K562 (cell line): ENCODE results near the gene NAIF1. TPM values are rescaled to one million over a fixed set of nuclear protein-coding genes. Genes with fewer than 3 reads are reported as not detected.

Experiments
- ATAC-seq: fragments of 200-7000 bp; cut with Tn5 transposase; 3 replicates; pipeline ENCODE4 v1.9.1; 2020; ENCODE audit warnings: moderate library complexity
- BruUV-seq: library from RNA; stranded (reverse); fragments of 400-500 nt; replicated peaks from 2 replicates; lab custom pipeline; 2021; lab: Mats Ljungman, UMichigan
- CTCF ChIA-PET: fragments of 300-600 bp; formaldehyde crosslinking; extraction: SDS; loops from one replicate; lab custom pipeline; 2021; ENCODE audit warnings: low intra/inter-chr PET ratio; lab: Yijun Ruan, JAX
- POLR2A ChIA-PET: fragments of 300-600, 350-650 bp; sonication (Branson Sonifier 250); formaldehyde crosslinking; extraction: SDS; loops from one replicate; lab custom pipeline; 2021; ENCODE audit warnings: antibody characterized with exemption, inconsistent platforms; lab: Yijun Ruan, JAX
- DNase-seq, 4 experiments: peaks; one replicate each; pipeline versions ENCODE4 v3.0.0 to v3.0.0-alpha.2; 2011 to 2018; ENCODE audit warnings: low spot score in 3 of 4, mixed read lengths in 3 of 4; ENCODE audit errors: extremely low read depth in 1 of 4
- FAIRE-seq: peaks from 2 replicates; lab custom pipeline; 2011; peaks lifted over from hg19 to GRCh38; lab: Jason Lieb, UNC
- H2AFZ ChIP-seq: 2 replicates; pipeline ENCODE4 v1.6.0; 2011; ENCODE audit warnings: low read depth, low read length, control low read depth, inconsistent platforms
- H3K27ac ChIP-seq: fragments of 200-600 bp; 3 replicates; pipeline ENCODE4 v1.8.0; 2011; ENCODE audit warnings: low read depth, mild to moderate bottlenecking, control low read depth, inconsistent platforms, low read length, moderate library complexity, mixed read lengths; ENCODE audit errors: extremely low read depth
- H3K27me3 ChIP-seq, 2 experiments: fragments of 300-600 bp in 1 of 2; 2 replicates in 1 of 2; 3 replicates in 1 of 2; pipeline versions ENCODE4 v1.6.0 to v1.8.0; 2011; ENCODE audit warnings: inconsistent platforms in 2 of 2, low read length in 2 of 2, mild to moderate bottlenecking in 1 of 2, mixed read lengths in 1 of 2, moderate library complexity in 1 of 2; ENCODE audit not compliant: control insufficient read depth in 2 of 2, insufficient read depth in 2 of 2
- H3K36me3 ChIP-seq: fragments of 300-600 bp; 3 replicates; pipeline ENCODE4 v1.8.0; 2011; ENCODE audit warnings: mild to moderate bottlenecking, low read length, inconsistent platforms; ENCODE audit not compliant: control insufficient read depth, insufficient read depth
- H3K4me1 ChIP-seq, 2 experiments: fragments of 200-600 bp in 1 of 2; replicated peaks in 1 of 2; 2 replicates in 1 of 2; 3 replicates in 1 of 2; pipeline versions ENCODE4 v1.5.1 to v1.8.0; 2011; ENCODE audit warnings: inconsistent platforms in 2 of 2, low read length in 2 of 2, mild to moderate bottlenecking in 1 of 2, mixed read lengths in 1 of 2, moderate library complexity in 1 of 2; ENCODE audit not compliant: control insufficient read depth in 2 of 2, insufficient read depth in 2 of 2
- H3K4me2 ChIP-seq: 2 replicates; pipeline ENCODE4 v1.6.1; 2011; ENCODE audit warnings: low read length, control low read depth, inconsistent platforms, mixed read lengths; ENCODE audit not compliant: insufficient read depth
- H3K4me3 ChIP-seq: fragments of 200-600 bp; sonication (generic), shearing (Covaris generic); 2 replicates; pipeline ENCODE4 v1.5.1; 2016; ENCODE audit warnings: control low read depth, inconsistent platforms
- H3K79me2 ChIP-seq: fragments of 200-600 bp; 3 replicates; pipeline ENCODE4 v1.8.0; 2011; ENCODE audit warnings: low read length, inconsistent platforms; ENCODE audit not compliant: control insufficient read depth, insufficient read depth
- H3K9ac ChIP-seq, 2 experiments: 2 replicates each; pipeline versions ENCODE4 v1.6.0 to v1.6.1; 2011; ENCODE audit warnings: low read depth in 2 of 2, low read length in 2 of 2, control low read depth in 1 of 2, inconsistent platforms in 1 of 2, mild to moderate bottlenecking in 1 of 2, mixed read lengths in 1 of 2; ENCODE audit not compliant: insufficient read depth in 1 of 2
- H3K9me1 ChIP-seq: one replicate; pipeline ENCODE4 v1.6.0; 2011; ENCODE audit warnings: inconsistent platforms, mild to moderate bottlenecking, low read length, moderate library complexity; ENCODE audit not compliant: control insufficient read depth, insufficient read depth
- H3K9me3 ChIP-seq: replicated peaks from 2 replicates; pipeline ENCODE4 v1.5.1; 2011; ENCODE audit warnings: low read depth, low read length, inconsistent platforms; ENCODE audit not compliant: control insufficient read depth, insufficient read depth
- H4K20me1 ChIP-seq: replicated peaks from 2 replicates; pipeline ENCODE4 v1.6.1; 2011; ENCODE audit warnings: low read length, inconsistent platforms, mixed read lengths; ENCODE audit not compliant: control insufficient read depth, insufficient read depth
- DPF2 ChIP-seq: fragments of 450-650 bp; IDR thresholded peaks from 2 replicates; pipeline ENCODE4 v1.6.1; 2016
- FOSL1 ChIP-seq: fragments of 200-800 bp; sonication (Bioruptor generic); conservative IDR thresholded peaks from 2 replicates; pipeline ENCODE4 v1.6.1; 2016; ENCODE audit warnings: missing genetic modification characterization, missing compliant biosample characterization
- HNRNPH1 ChIP-seq: fragments of 200-400 bp; formaldehyde crosslinking; optimal IDR thresholded peaks from 2 replicates; pipeline ENCODE3; 2017; ENCODE audit warnings: low read depth, mild to moderate bottlenecking, low read length, moderate library complexity
- NR2F6 ChIP-seq: fragments of 450-650 bp; formaldehyde crosslinking; IDR thresholded peaks from 2 replicates; pipeline ENCODE4 v1.4.0; 2020; ENCODE audit warnings: mild to moderate bottlenecking
- PKNOX1 ChIP-seq: fragments of 450-650 bp; IDR thresholded peaks from 2 replicates; pipeline ENCODE4 v1.6.1; 2016
- SAFB2 ChIP-seq: fragments of 200-400 bp; formaldehyde crosslinking; IDR thresholded peaks from 2 replicates; pipeline ENCODE4 v1.6.1; 2018; ENCODE audit warnings: borderline replicate concordance, low read length, low read depth, moderate library complexity; ENCODE audit not compliant: severe bottlenecking
- TEAD1 ChIP-seq, 2 experiments: fragments of 450-650 bp in 1 of 2; sonication (generic) in 1 of 2; formaldehyde crosslinking; IDR thresholded peaks; 2 replicates each; pipeline versions ENCODE4 v1.4.0 to v1.8.0; 2020 to 2022; ENCODE audit warnings: mild to moderate bottlenecking in 2 of 2, missing genetic modification reagents in 1 of 2
- THRB ChIP-seq: fragments of 450-650 bp; formaldehyde crosslinking; conservative IDR thresholded peaks from 2 replicates; pipeline ENCODE4 v1.4.0; 2022; ENCODE audit warnings: mild to moderate bottlenecking, missing genetic modification characterization
- UBTF ChIP-seq, 2 experiments: IDR thresholded peaks; 2 replicates each; pipeline ENCODE4 v1.6.1; 2012; ENCODE audit warnings: improper control_type of control experiment in 2 of 2, low read depth in 2 of 2, low read length in 2 of 2, borderline replicate concordance in 1 of 2
- ZFX ChIP-seq: sonication (generic); formaldehyde crosslinking; IDR thresholded peaks from 2 replicates; pipeline ENCODE4 v1.8.0; 2022; ENCODE audit warnings: mild to moderate bottlenecking, missing genetic modification reagents, moderate library complexity
- ZNF384 ChIP-seq: IDR thresholded peaks from 2 replicates; pipeline ENCODE4 v1.6.1; 2012; ENCODE audit warnings: low read depth, low read length, improper control_type of control experiment
- ZNF699 ChIP-seq: fragments of 250-450 bp; sonication (Bioruptor Pico); IDR thresholded peaks from 2 replicates; pipeline ENCODE4 v1.8.0; 2021; ENCODE audit warnings: mild to moderate bottlenecking, moderate library complexity; ENCODE audit not compliant: insufficient replicate concordance
- ZNF740 ChIP-seq, 3 experiments: fragments of 200-800 bp in 1 of 3; sonication (Bioruptor generic) in 1 of 3; sonication (generic) in 1 of 3; formaldehyde crosslinking in 1 of 3; IDR thresholded peaks; 2 replicates each; pipeline versions ENCODE4 v1.6.1 to v1.8.0; 2016 to 2022; ENCODE audit warnings: mild to moderate bottlenecking in 2 of 3, missing compliant biosample characterization in 2 of 3, missing genetic modification characterization in 2 of 3, missing genetic modification reagents in 1 of 3
- ZNF764 ChIP-seq: fragments of 250-450 bp; sonication (Bioruptor Pico); IDR thresholded peaks from 2 replicates; pipeline ENCODE4 v1.4.0; 2020; ENCODE audit warnings: low read depth, mild to moderate bottlenecking, moderate library complexity
- WGBS: fragments of 100-300 bp; shearing (Covaris generic); methylation state at CpG from one replicate; pipeline ENCODE4 v1.1.6; 2016; ENCODE audit warnings: low coverage, mixed read lengths; ENCODE audit not compliant: insufficient coverage; ENCODE audit errors: missing lambda C conversion rate; 5-methylcytosine and 5-hydroxymethylcytosine counted together
- in situ Hi-C: fragments of 300-500 bp; cut with MboI; formaldehyde crosslinking; loops from 4 replicates; pipeline ENCODE4 v1.15.0; 2018; ENCODE audit warnings: inconsistent platforms, mixed read lengths
- intact Hi-C: fragments of 100-400 bp; cut with micrococcal nuclease; formaldehyde crosslinking; loops from 2 replicates; pipeline ENCODE4 v1.14.2; 2022
- polyA plus RNA-seq, 8 experiments: library from polyadenylated mRNA; depleted of rRNA in 4 of 8; stranded (reverse) in 5 of 8; unstranded in 3 of 8; fragments of >200 nt; fragmentation: Nextera tagmentation in 2 of 8; fragmentation: Illumina TruSeq in 1 of 8; extraction: Ambion mirVana in 2 of 8; extraction: Trizol in 1 of 8; gene quantifications; 2 replicates each; pipeline versions ENCODE4 v1.2.1 to v1.2.3, GENCODE V29; 2011 to 2014; ENCODE audit warnings: inconsistent platforms in 1 of 8, missing spikeins in 1 of 8
- total RNA-seq, 7 experiments: library from RNA; depleted of rRNA in 6 of 7; stranded (reverse); fragments of >200 nt in 6 of 7; fragmentation: Illumina TruSeq in 2 of 7; extraction: Trizol in 2 of 7; gene quantifications; 2 replicates each; pipeline versions ENCODE4 v1.2.1 to v1.2.3, GENCODE V29; 2011 to 2021; ENCODE audit warnings: low replicate concordance in 1 of 7

The NAIF1 gene
- total and polyA plus RNA-seq, 9 of the 15 experiments (the other 6 are each of a cell fraction or from before 2014, with no cell fraction given): 4.8 to 26.6 (median 17.2) TPM

GRCh38 chr9:128080206-128080605, 13.1 kb upstream of the NAIF1 start:
- peaks cover 58 to 62% of the 10 kb centered on the region in 2 experiments for H3K4me1 ChIP-seq
- H3K9me1 ChIP-seq: no peaks in the 10 kb centered on the region
- no peak overlapping the region for H2AFZ ChIP-seq
- peak overlapping the region; percentile 60 to 79; a peak in 2 of 4 replicates for H3K9ac ChIP-seq
- intact Hi-C loops: loop anchor here (5.0 kb wide), 1 partner anchor 37 kb away; no protein-coding TSS in a partner anchor
- peaks cover 91% of the 10 kb centered on the region for H3K79me2 ChIP-seq
- FAIRE-seq: no peak
- ATAC-seq: no peak
- H3K36me3 ChIP-seq: peaks cover 37% of the 10 kb centered on the region; the same call in 2 of the 3 replicates
- WGBS: 23% methylated on average over 5 of the region's 5 CpGs
- peak in 1 of 4 experiments; percentile 38 for DNase-seq
- no peaks in the 10 kb centered on the region for H3K9me3 ChIP-seq
- CTCF ChIA-PET: interaction anchor here (1.1 to 1.3 kb wide), 2 partner anchors 16 to 37 kb away, joined by 3 to 4 read pairs; no protein-coding TSS in a partner anchor
- POLR2A ChIA-PET: interaction anchor here (0.6 to 7.0 kb wide), 5 partner anchors 9 to 274 kb away, joined by 3 to 82 read pairs (median 3); partner anchors contain the start of genes NAIF1 and SLC25A25
- H3K27me3 ChIP-seq: no peaks in the 10 kb centered on the region
- peak overlapping the region; percentile 99 for H3K27ac ChIP-seq
- no TSS peak for BruUV-seq
- H3K4me3 ChIP-seq: no peak overlapping the region
- H3K4me2 ChIP-seq: peak overlapping the region; percentile 32
- in situ Hi-C loops: no loop called here
- no peaks in the 10 kb centered on the region for H4K20me1 ChIP-seq
- TF ChIP-seq ZNF764 (CRISPR knock-in tag) (no peak), FOSL1 (tag) (no peak), DPF2 (0 out of 2 replicates have a peak, but pooled peaks have one; percentile 24), ZNF384 (peak; percentile 68; the same call in 1 of the 2 replicates), TEAD1 (CRISPR knock-in tag; IDR thresholded peaks at IDR 0.05) (no peak), NR2F6 (CRISPR knock-in tag) (no peak), UBTF (IDR thresholded peaks at IDR 0.05; ENCODE audit: borderline replicate concordance in 1 of 2, low read depth in 2 of 2, low read length in 2 of 2) (no peak), ZFX (CRISPR knock-in tag) (no peak), ZNF740 (CRISPR knock-in tag; IDR thresholded peaks at IDR 0.05) (no peak), ZNF740 (tag; IDR thresholded peaks at IDR 0.05) (no peak), PKNOX1 (peak; percentile 64), SAFB2 (no peak), HNRNPH1 (no peak), ZNF699 (peak; percentile 35), THRB (CRISPR knock-in tag) (no peak)
